IPS-20b (cell line): Measurements from ENCODE around the gene MTR.

Experiments
- H3K27ac ChIP-seq: one replicate; pipeline ENCODE4 v1.5.1; 2013; ENCODE audit warnings: low read length
- H3K27me3 ChIP-seq: 2 replicates; pipeline ENCODE4 v1.6.1; 2013; ENCODE audit warnings: mild to moderate bottlenecking, low read length, inconsistent platforms; ENCODE audit not compliant: insufficient read depth
- H3K36me3 ChIP-seq: 2 replicates; pipeline ENCODE4 v1.6.1; 2013; ENCODE audit warnings: low read depth, mild to moderate bottlenecking, inconsistent platforms, low read length, moderate library complexity; ENCODE audit not compliant: insufficient read depth
- H3K4me1 ChIP-seq: 2 replicates; pipeline ENCODE4 v1.6.1; 2013; ENCODE audit warnings: mild to moderate bottlenecking, control low read depth, inconsistent platforms, low read length, moderate library complexity; ENCODE audit not compliant: insufficient read depth
- H3K4me3 ChIP-seq: 2 replicates; pipeline ENCODE4 v1.5.1; 2013; ENCODE audit warnings: mild to moderate bottlenecking, low read length, inconsistent platforms
- H3K9ac ChIP-seq: 2 replicates; pipeline ENCODE4 v1.6.1; 2013; ENCODE audit warnings: low read depth, mild to moderate bottlenecking, inconsistent platforms, low read length, moderate library complexity
- H3K9me3 ChIP-seq: 2 replicates; pipeline ENCODE4 v1.6.1; 2013; ENCODE audit warnings: mild to moderate bottlenecking, low read depth, low read length, inconsistent platforms; ENCODE audit not compliant: insufficient read depth

MTR gene

DNA sequence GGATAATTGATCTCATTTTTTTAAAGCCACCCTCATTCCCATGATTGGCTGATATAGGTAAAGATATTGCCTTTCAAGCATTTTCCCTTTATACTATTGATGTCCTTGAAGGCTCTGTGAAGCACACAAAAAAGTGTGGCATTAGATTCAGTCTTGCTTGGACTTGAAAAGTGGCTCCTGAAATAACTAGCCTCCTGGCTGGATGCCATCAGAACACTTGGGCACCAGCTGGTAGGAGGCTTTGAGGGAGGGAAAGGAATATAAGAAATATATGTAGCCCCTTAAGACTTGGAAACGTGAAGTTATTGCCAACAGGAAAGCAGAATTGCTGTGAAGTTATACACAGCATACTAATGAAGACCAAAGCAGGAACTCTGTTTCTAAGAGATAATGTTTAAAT lies 14.1 kb downstream of the MTR start:
- peaks cover 51% of the 10 kb centered on the region for H3K36me3 ChIP-seq
- no peaks in the 10 kb centered on the region for H3K9me3 ChIP-seq
- no peaks in the 10 kb centered on the region for H3K27me3 ChIP-seq
- no peak overlapping the region for H3K9ac ChIP-seq
- no peak overlapping the region for H3K4me3 ChIP-seq
- H3K4me1 ChIP-seq: no peaks in the 10 kb centered on the region
- no peak overlapping the region for H3K27ac ChIP-seq

DNA sequence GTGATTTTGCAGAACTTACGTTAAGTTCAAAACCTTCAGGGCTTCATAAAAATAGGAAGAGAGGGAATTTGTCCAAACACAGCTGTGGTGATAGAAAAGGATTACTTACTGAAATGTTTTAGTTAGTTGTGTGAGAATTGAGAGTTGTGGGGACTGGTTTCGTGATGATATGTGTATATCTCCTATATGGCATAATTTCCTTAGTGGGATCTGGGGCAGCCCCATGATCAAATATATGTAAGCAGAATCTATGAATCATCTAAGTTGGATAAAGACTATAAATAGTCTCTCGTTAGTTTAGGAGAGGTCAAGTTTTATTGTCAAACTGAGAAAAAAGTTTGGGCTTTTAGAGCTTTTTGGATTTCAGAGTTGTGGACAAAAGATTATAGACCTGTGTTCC lies 14.9 kb downstream of the MTR start:
- Histone ChIP-seq H3K27me3 (no peaks in the 10 kb centered on the region), H3K4me1 (no peaks in the 10 kb centered on the region), H3K9me3 (no peaks in the 10 kb centered on the region), H3K27ac (no peak overlapping the region), H3K4me3 (no peak overlapping the region), H3K36me3 (peaks cover 57% of the 10 kb centered on the region), H3K9ac (no peak overlapping the region)

DNA sequence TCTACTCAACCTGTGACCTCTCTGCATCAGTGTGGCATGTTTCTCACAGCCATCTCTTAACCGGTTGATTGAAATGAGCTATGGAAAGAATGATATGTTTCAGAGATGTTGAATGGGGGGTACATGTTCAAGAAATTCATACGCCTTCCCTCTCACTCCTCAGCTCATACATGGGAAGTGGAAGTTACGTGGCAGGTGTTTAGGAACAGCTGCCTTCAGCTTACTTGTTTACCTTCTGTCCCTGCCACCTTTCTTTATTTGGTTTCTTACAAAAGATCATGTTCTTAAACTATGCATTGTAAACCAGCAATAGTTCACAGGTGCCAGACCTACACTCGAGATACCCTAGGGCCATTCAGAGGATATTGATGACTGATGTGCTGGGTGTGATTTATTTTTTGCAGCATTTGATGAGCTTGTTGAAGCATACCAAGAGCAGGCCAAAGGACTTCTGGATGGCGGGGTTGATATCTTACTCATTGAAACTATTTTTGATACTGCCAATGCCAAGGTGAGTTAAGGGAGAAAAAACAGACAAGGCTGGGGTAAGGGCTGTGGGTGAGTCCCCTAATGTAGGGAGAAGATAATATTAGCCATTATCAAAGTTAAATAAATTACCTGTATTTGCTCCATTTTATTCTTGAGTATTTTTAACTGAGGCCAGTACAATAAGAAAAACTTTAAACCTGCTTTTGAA lies 17.4 kb downstream of the MTR start:
- Histone ChIP-seq H3K9me3 (no peaks in the 10 kb centered on the region), H3K4me1 (no peaks in the 10 kb centered on the region), H3K4me3 (no peak overlapping the region), H3K27ac (no peak overlapping the region), H3K27me3 (no peaks in the 10 kb centered on the region), H3K9ac (no peak overlapping the region), H3K36me3 (peaks cover 79% of the 10 kb centered on the region)

DNA sequence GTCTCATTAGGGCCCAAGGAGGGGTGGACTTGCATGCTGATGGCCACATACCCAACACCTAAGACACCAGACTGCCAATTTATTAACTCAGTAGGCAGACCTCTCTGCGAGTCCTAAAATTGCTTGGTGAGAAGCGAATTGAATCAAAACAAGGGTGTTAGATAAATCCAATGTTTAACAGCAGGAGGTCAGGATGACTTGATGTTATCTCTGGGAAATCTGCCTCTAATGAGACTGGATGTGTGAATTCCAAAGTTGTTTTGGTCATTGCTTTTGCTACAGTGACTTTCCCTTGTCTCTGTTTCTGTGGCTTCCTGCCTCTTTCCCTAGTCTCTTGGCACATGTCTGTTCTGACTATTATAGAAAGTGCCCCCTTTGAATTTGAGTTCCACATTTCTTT lies 20.8 kb downstream of the MTR start:
- H3K9me3 ChIP-seq: no peaks in the 10 kb centered on the region
- no peaks in the 10 kb centered on the region for H3K4me1 ChIP-seq
- H3K27ac ChIP-seq: no peak overlapping the region
- H3K9ac ChIP-seq: no peak overlapping the region
- peaks cover 69% of the 10 kb centered on the region for H3K36me3 ChIP-seq
- H3K27me3 ChIP-seq: no peaks in the 10 kb centered on the region
- H3K4me3 ChIP-seq: no peak overlapping the region

DNA sequence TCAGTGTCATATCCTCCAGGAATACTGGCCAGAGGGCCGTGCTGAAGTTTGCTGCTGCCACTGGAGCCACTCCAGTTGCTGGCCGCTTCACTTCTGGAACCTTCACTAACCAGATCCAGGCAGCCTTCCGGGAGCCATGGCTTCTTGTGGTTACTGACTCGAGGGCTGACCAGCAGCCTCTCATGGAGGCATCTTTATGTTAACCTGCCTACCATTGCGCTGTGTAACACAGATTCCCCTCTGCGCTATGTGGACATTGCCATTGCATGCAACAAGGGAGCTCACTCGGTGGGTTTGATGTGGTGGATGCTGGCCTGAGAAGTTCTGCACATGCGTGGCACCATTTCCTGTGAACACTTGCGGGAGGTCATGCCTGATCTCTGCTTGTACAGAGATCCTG lies 24.8 kb downstream of the MTR start:
- Histone ChIP-seq H3K4me1 (no peaks in the 10 kb centered on the region), H3K9ac (no peak overlapping the region), H3K4me3 (no peak overlapping the region), H3K36me3 (peaks cover 44% of the 10 kb centered on the region), H3K9me3 (no peaks in the 10 kb centered on the region), H3K27me3 (no peaks in the 10 kb centered on the region), H3K27ac (no peak overlapping the region)

DNA sequence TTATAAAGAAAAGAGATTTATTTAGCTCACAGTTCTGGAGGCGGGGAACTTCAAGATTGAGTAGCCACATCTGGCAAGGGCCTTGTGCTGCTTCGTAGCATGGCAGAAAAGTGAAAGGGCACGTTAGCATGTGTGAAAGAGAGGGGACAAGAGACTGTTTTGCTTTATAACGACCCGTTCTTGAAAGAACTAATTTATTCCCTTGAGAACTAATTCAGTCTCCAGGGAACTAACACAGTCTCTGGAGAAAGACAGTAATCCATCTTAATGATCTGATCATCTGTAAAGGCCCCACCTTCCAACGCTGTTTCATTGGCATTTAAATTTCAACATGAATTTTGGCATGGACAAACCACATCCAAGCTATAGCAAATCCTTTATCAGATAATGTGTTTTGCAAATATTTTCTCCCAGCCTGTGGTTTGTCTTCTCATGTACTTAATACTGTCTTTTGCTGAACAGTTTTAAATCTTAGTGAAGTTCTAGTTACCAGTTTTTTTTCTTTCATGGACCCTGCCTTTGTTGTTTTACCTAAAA lies 26.1 kb downstream of the MTR start:
- no peak overlapping the region for H3K9ac ChIP-seq
- H3K4me3 ChIP-seq: no peak overlapping the region
- H3K27me3 ChIP-seq: no peaks in the 10 kb centered on the region
- H3K4me1 ChIP-seq: no peaks in the 10 kb centered on the region
- H3K9me3 ChIP-seq: no peaks in the 10 kb centered on the region
- no peak overlapping the region for H3K27ac ChIP-seq
- H3K36me3 ChIP-seq: peaks cover 42% of the 10 kb centered on the region

DNA sequence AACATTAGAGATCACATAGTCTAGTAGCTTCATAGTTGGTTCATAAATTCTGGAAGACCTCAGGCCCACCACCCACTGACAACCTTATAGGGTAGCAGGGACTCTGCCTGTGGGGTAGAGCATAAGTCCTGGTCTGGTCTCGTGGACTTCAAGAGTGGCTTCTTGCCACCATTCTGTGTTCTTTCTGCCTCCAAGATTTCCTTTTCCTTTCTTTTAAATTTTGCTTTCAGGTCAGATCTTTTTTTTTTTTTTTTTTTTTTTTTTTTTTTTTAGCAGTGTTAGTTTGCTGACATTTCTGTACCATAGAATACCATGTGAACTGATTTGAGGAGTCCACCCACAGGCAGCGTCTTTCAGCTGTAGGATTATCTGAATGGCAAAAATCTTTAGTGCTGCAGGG lies 28.5 kb downstream of the MTR start:
- no peak overlapping the region for H3K9ac ChIP-seq
- no peak overlapping the region for H3K27ac ChIP-seq
- no peaks in the 10 kb centered on the region for H3K27me3 ChIP-seq
- H3K9me3 ChIP-seq: no peaks in the 10 kb centered on the region
- H3K4me3 ChIP-seq: no peak overlapping the region
- H3K4me1 ChIP-seq: no peaks in the 10 kb centered on the region
- peaks cover 46% of the 10 kb centered on the region for H3K36me3 ChIP-seq

DNA sequence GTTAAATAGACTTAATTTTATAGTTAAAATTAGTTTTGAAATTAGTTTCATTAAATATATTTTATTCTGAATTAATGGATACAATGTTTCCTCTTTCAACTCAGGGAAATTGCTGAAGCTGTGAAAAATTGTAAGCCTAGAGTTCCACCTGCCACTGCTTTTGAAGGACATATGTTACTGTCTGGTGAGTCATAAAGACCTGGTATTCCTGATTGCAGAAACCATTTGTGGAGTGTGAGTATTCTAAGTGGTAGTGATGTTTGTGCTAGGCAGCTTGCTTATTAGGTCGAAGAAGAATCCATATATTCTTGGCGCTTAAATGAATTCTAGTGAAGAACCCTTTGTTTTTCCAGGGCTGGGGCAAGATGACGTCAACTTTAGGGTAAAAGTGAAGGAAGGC lies 34.0 kb downstream of the MTR start:
- Histone ChIP-seq H3K4me3 (no peak overlapping the region), H3K27me3 (no peaks in the 10 kb centered on the region), H3K9me3 (no peaks in the 10 kb centered on the region), H3K27ac (no peak overlapping the region), H3K9ac (no peak overlapping the region), H3K36me3 (peaks cover 80% of the 10 kb centered on the region), H3K4me1 (no peaks in the 10 kb centered on the region)

DNA sequence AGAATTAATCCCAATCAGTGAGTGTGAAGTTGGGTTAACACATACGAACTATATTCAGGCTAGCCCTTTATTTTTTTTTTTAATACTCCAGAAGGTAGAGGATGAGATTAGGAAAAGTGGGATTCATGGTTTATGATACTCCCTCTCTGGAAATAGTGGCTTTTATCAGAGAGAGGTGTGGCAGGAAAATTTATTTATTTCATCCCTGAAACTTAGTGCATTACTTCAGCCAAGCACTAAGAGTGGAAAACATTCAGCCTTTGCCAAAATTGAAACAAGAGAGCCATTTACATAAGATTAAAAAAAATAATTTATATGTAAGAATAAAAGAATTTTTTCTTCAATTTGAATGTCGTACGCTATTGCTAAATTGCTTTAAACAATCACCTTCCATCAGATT lies 35.0 kb downstream of the MTR start:
- H3K4me1 ChIP-seq: no peaks in the 10 kb centered on the region
- H3K9me3 ChIP-seq: no peaks in the 10 kb centered on the region
- H3K4me3 ChIP-seq: no peak overlapping the region
- peaks cover 81% of the 10 kb centered on the region for H3K36me3 ChIP-seq
- H3K9ac ChIP-seq: no peak overlapping the region
- no peaks in the 10 kb centered on the region for H3K27me3 ChIP-seq
- no peak overlapping the region for H3K27ac ChIP-seq

DNA sequence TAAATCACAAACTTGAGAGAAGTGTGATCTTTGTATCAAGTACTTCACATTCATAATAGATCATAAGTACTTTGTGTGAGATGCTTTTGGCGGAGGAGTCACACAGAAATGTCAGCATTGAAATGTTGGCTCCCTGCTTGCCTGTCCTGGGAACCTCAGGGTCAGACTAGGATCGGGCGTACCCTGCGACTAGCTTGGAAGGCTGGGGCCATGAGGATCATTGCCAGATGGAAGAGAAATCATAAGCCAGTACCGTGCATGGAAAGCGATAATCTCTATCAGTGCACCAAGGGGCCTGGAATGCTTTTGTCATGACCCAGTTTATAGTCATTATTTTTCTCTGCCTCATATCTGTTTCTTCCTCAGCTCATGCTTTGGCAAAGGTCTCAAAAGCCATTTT lies 35.5 kb downstream of the MTR start:
- Histone ChIP-seq H3K36me3 (peaks cover 81% of the 10 kb centered on the region), H3K27me3 (no peaks in the 10 kb centered on the region), H3K9ac (no peak overlapping the region), H3K4me1 (no peaks in the 10 kb centered on the region), H3K27ac (no peak overlapping the region), H3K9me3 (no peaks in the 10 kb centered on the region), H3K4me3 (no peak overlapping the region)

DNA sequence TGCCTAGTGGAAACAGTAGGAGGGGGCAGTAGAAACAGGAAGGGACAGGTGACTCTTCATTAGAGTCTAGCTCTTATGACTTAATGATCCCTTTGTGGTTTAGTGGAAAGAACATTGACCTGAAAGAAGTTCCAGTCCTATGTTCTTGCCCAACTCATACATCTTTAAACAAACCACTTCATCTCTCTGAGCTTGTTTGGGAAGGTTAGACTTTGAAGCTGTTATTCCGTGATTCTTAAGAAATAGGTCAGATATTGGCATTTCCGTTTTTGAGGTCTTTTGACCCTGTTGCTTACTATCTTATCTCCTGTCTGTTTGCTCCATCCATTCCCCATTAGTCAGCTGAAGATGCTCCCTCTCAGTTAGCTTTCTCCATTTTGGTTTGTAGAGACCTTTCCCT lies 38.5 kb downstream of the MTR start:
- no peak overlapping the region for H3K27ac ChIP-seq
- peaks cover 88% of the 10 kb centered on the region for H3K36me3 ChIP-seq
- no peaks in the 10 kb centered on the region for H3K27me3 ChIP-seq
- no peaks in the 10 kb centered on the region for H3K4me1 ChIP-seq
- H3K9ac ChIP-seq: no peak overlapping the region
- H3K9me3 ChIP-seq: no peaks in the 10 kb centered on the region
- H3K4me3 ChIP-seq: no peak overlapping the region

DNA sequence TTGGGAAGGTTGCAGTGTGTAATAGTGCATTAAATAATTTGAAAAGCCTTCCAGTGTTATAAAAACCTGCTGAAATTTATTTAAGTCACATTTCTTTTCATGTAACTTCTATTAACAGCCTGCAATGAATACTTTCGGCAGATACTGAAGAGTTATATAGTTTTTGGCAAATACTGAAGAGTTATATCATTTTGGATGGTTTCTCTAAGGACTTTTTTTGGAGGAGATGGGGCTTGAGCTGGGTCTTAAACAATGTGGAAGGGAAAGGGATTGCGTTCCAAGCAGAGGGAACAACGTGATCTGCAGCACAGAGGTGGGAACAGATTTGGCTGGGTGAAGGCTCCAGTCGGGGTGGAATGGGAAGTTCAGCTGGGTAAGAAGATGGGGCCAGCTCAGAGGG lies 39.8 kb downstream of the MTR start:
- Histone ChIP-seq H3K36me3 (peaks cover 88% of the 10 kb centered on the region), H3K27ac (no peak overlapping the region), H3K9ac (no peak overlapping the region), H3K9me3 (no peaks in the 10 kb centered on the region), H3K27me3 (no peaks in the 10 kb centered on the region), H3K4me1 (no peaks in the 10 kb centered on the region), H3K4me3 (no peak overlapping the region)
